ENCODE results near the gene SIX5.
"Not testable (repeated sequence)": the region's sequence is repeated elsewhere in the genome, so short reads cannot be mapped to it uniquely, and the experiment has no call there.

Gene SIX5

GRCh38 chr19:45768984-45769782 is at the start of gene SIX5:
TSS of gene SIX5 (minus strand) at chr19:45769252. CDS start at chr19:45768844, 408 bp downstream.
- peak; percentile 47 to 98 (median 92) for DNase-seq

- DNase-seq: peak in 1 of 56 donors; percentile 16
Observed at GRCh38 chr19:45817725-45818301, 48.8 kb upstream of the SIX5 start.

GRCh38 chr19:45817010-45817724 is 48.1 kb upstream of the SIX5 start:
- DNase-seq: peak in 55 of 56 donors; percentile 12 to 90 (median 64)

GRCh38 chr19:45816236-45817009 is 47.4 kb upstream of the SIX5 start:
- no peak for DNase-seq

- peak in 3 of 56 donors; percentile 18 to 31 (median 24) for DNase-seq
Observed at GRCh38 chr19:45815481-45816216, 46.6 kb upstream of the SIX5 start.

- DNase-seq: no peak
Observed at GRCh38 chr19:45814851-45815480, 45.9 kb upstream of the SIX5 start, which contains the start of gene RSPH6A. TSS of gene RSPH6A (minus strand) at chr19:45815308. CDS start at chr19:45815176, 132 bp downstream.

GRCh38 chr19:45814166-45814780 is 45.2 kb upstream of the SIX5 start:
- DNase-seq: no peak

GRCh38 chr19:45812297-45812696 is 43.2 kb upstream of the SIX5 start:
- no peak for DNase-seq

GRCh38 chr19:45809643-45810159 is 40.6 kb upstream of the SIX5 start:
- DNase-seq: no peak

- DNase-seq: no peak
Observed at GRCh38 chr19:45805719-45806118, 36.7 kb upstream of the SIX5 start.

GRCh38 chr19:45804959-45805230 is 35.8 kb upstream of the SIX5 start:
- no peak for DNase-seq

- no peak for DNase-seq
Observed at GRCh38 chr19:45804140-45804958, 35.3 kb upstream of the SIX5 start.

- no peak for DNase-seq
Observed at GRCh38 chr19:45801603-45802175, 32.6 kb upstream of the SIX5 start.

GRCh38 chr19:45800070-45800553 is 31.1 kb upstream of the SIX5 start:
- DNase-seq: no peak

GRCh38 chr19:45799541-45799940 is 30.5 kb upstream of the SIX5 start:
- DNase-seq: not testable (repeated sequence)

GRCh38 chr19:45798995-45799517 is 30.0 kb upstream of the SIX5 start:
- peak in 39 of 56 donors; percentile 7 to 61 (median 32) for DNase-seq

GRCh38 chr19:45794627-45795026 is 25.6 kb upstream of the SIX5 start:
- DNase-seq: no peak

- DNase-seq: no peak
Observed at GRCh38 chr19:45793876-45794275, 24.8 kb upstream of the SIX5 start.
